GM12878 (cell line): ENCODE data around the gene MRPS22. TPM values are rescaled to one million over a fixed set of nuclear protein-coding genes. Genes with fewer than 3 reads are reported as not detected.

Experiments used
- ATAC-seq: fragments of 200-7000 bp; cut with Tn5 transposase; 3 replicates; pipeline ENCODE4 v1.9.1; 2020; ENCODE audit warnings: mild to moderate bottlenecking, moderate library complexity
- BruUV-seq: library from RNA; stranded (reverse); fragments of 400-500 nt; replicated peaks from 2 replicates; lab custom pipeline; 2021; lab: Mats Ljungman, UMichigan
- CTCF ChIA-PET: fragments of 300-600 bp; sonication (Branson Sonifier 250); formaldehyde crosslinking; extraction: SDS; loops from one replicate; lab custom pipeline; 2021; ENCODE audit warnings: inconsistent platforms; lab: Yijun Ruan, JAX
- POLR2A ChIA-PET: fragments of 350-600 bp; formaldehyde crosslinking; extraction: SDS; loops from one replicate; lab custom pipeline; 2021; ENCODE audit warnings: inconsistent platforms; lab: Charles Lee
- RAD21 ChIA-PET: fragments of 300-600 bp; sonication (Branson Sonifier 250); formaldehyde crosslinking; loops from one replicate; lab custom pipeline; 2023; ENCODE audit warnings: antibody characterized with exemption; ENCODE audit not compliant: unreplicated experiment; lab: Charles Lee
- SMC1A ChIA-PET: fragments of 300-600 bp; sonication (Branson Sonifier 250); formaldehyde crosslinking; loops from one replicate; lab custom pipeline; 2023; ENCODE audit not compliant: unreplicated experiment, uncharacterized antibody; lab: Charles Lee
- DNase-seq: peaks from one replicate; pipeline ENCODE4 v3.0.0-alpha.2; 2011; ENCODE audit warnings: low read depth, low spot score
- FAIRE-seq: peaks from 3 replicates; lab custom pipeline; 2011; peaks lifted over from hg19 to GRCh38; lab: Jason Lieb, UNC
- H2AFZ ChIP-seq: 2 replicates; pipeline ENCODE4 v1.6.0; 2011; ENCODE audit warnings: low read depth, low read length, control low read depth; ENCODE audit not compliant: control insufficient read depth
- H3K27ac ChIP-seq: 2 replicates; pipeline ENCODE4 v1.5.1; 2011; ENCODE audit warnings: control low read depth; ENCODE audit not compliant: control insufficient read depth, insufficient read depth
- H3K27me3 ChIP-seq, 2 experiments: replicated peaks in 1 of 2; 2 replicates each; pipeline versions ENCODE4 v1.6.0 to v1.6.1; 2011; ENCODE audit warnings: low read length in 1 of 2; ENCODE audit not compliant: control insufficient read depth in 2 of 2, insufficient read depth in 2 of 2
- H3K36me3 ChIP-seq, 2 experiments: 2 replicates each; pipeline ENCODE4 v1.5.1; 2011; ENCODE audit warnings: low read length in 1 of 2; ENCODE audit not compliant: control insufficient read depth in 2 of 2, insufficient read depth in 2 of 2
- H3K4me1 ChIP-seq: 2 replicates; pipeline ENCODE4 v1.6.1; 2011; ENCODE audit warnings: mild to moderate bottlenecking, low read length, moderate library complexity, mixed read lengths; ENCODE audit not compliant: control insufficient read depth, insufficient read depth
- H3K4me2 ChIP-seq: 2 replicates; pipeline ENCODE4 v1.6.0; 2011; ENCODE audit warnings: control low read depth; ENCODE audit not compliant: control insufficient read depth, insufficient read depth
- H3K4me3 ChIP-seq: fragments of 200-600 bp; sonication (generic); 2 replicates; pipeline ENCODE4 v1.5.1; 2016
- H3K79me2 ChIP-seq: 2 replicates; pipeline ENCODE4 v1.6.0; 2011; ENCODE audit warnings: low read length; ENCODE audit not compliant: control insufficient read depth, insufficient read depth
- H3K9ac ChIP-seq: 2 replicates; pipeline ENCODE4 v1.8.0; 2011; ENCODE audit warnings: low read length, control low read depth, mixed read lengths; ENCODE audit not compliant: control insufficient read depth, insufficient read depth
- H3K9me3 ChIP-seq: replicated peaks from 3 replicates; pipeline ENCODE4 v1.5.1; 2011; ENCODE audit warnings: mild to moderate bottlenecking, low read length; ENCODE audit not compliant: control insufficient read depth, insufficient read depth
- H4K20me1 ChIP-seq: 2 replicates; pipeline ENCODE4 v1.6.0; 2011; ENCODE audit not compliant: control insufficient read depth, insufficient read depth
- ATF3 ChIP-seq: IDR thresholded peaks from 2 replicates; pipeline ENCODE4 v1.6.1; 2011; ENCODE audit warnings: low read depth, mild to moderate bottlenecking, low read length, moderate library complexity, borderline replicate concordance; ENCODE audit errors: extremely low read depth
- ATF7 ChIP-seq: fragments of 450-650 bp; IDR thresholded peaks from 2 replicates; pipeline ENCODE4 v1.6.1; 2016; ENCODE audit warnings: low read depth, mild to moderate bottlenecking
- GABPA ChIP-seq: IDR thresholded peaks from 2 replicates; pipeline ENCODE4 v1.6.1; 2014; ENCODE audit warnings: antibody characterized with exemption, low read depth, mild to moderate bottlenecking, inconsistent platforms
- HCFC1 ChIP-seq: fragments of 150-350 bp; IDR thresholded peaks from 2 replicates; pipeline ENCODE4 v1.6.1; 2014; ENCODE audit warnings: low read length
- HDAC6 ChIP-seq: fragments of 200-600 bp; sonication (generic); IDR thresholded peaks from one replicate; pipeline ENCODE4 v1.8.0; 2017; ENCODE audit warnings: antibody characterized with exemption; ENCODE audit not compliant: unreplicated experiment
- IKZF1 ChIP-seq: fragments of 450-650 bp; conservative IDR thresholded peaks from 2 replicates; pipeline ENCODE4 v1.6.1; 2017; ENCODE audit warnings: antibody characterized with exemption, mild to moderate bottlenecking
- IRF3 ChIP-seq: fragments of 450-650 bp; IDR thresholded peaks from 2 replicates; pipeline ENCODE4 v1.6.1; 2014; ENCODE audit warnings: mild to moderate bottlenecking
- MYC ChIP-seq: IDR thresholded peaks from 2 replicates; pipeline ENCODE4 v1.6.1; 2011; ENCODE audit warnings: mild to moderate bottlenecking, low read length, moderate library complexity, inconsistent platforms; ENCODE audit not compliant: insufficient read depth, insufficient replicate concordance, insufficient read length, severe bottlenecking
- NFXL1 ChIP-seq: fragments of 450-650 bp; IDR thresholded peaks from 2 replicates; pipeline ENCODE4 v1.6.1; 2017; ENCODE audit warnings: antibody characterized with exemption, mild to moderate bottlenecking, borderline replicate concordance
- PAX5 ChIP-seq: IDR thresholded peaks from 2 replicates; pipeline ENCODE4 v1.6.1; 2011; ENCODE audit warnings: low read depth, low read length, borderline replicate concordance
- SIN3A ChIP-seq: IDR thresholded peaks from 2 replicates; pipeline ENCODE4 v1.6.1; 2012; ENCODE audit warnings: low read depth, low read length, improper control_type of control experiment
- SIX5 ChIP-seq: IDR thresholded peaks from 2 replicates; pipeline ENCODE4 v1.6.1; 2011; ENCODE audit warnings: mild to moderate bottlenecking, low read depth, low read length, moderate library complexity; ENCODE audit not compliant: severe bottlenecking
- SMAD1 ChIP-seq: fragments of 450-650 bp; IDR thresholded peaks from 2 replicates; pipeline ENCODE4 v1.6.1; 2018; ENCODE audit warnings: mild to moderate bottlenecking, low read depth; ENCODE audit not compliant: partially characterized antibody
- STAT3 ChIP-seq: IDR thresholded peaks from 2 replicates; pipeline ENCODE4 v1.6.1; 2011; ENCODE audit warnings: low read depth, low read length, improper control_type of control experiment
- TAF1 ChIP-seq: IDR thresholded peaks from 2 replicates; pipeline ENCODE4 v1.6.1; 2011; ENCODE audit warnings: mild to moderate bottlenecking, low read depth, low read length, borderline replicate concordance
- TBL1XR1 ChIP-seq: IDR thresholded peaks from 2 replicates; pipeline ENCODE4 v1.6.1; 2012; ENCODE audit warnings: low read depth, low read length, improper control_type of control experiment
- TCF7 ChIP-seq: IDR thresholded peaks from 2 replicates; pipeline ENCODE4 v1.6.1; 2014; ENCODE audit warnings: antibody characterized with exemption, borderline replicate concordance
- YY1 ChIP-seq: IDR thresholded peaks from 2 replicates; pipeline ENCODE4 v1.6.1; 2011; ENCODE audit warnings: low read depth, mild to moderate bottlenecking, low read length
- ZBED1 ChIP-seq: IDR thresholded peaks from 2 replicates; pipeline ENCODE4 v1.6.1; 2016; ENCODE audit warnings: borderline replicate concordance
- ZNF24 ChIP-seq: fragments of 450-650 bp; IDR thresholded peaks from 2 replicates; pipeline ENCODE4 v1.6.1; 2017; ENCODE audit warnings: antibody characterized with exemption, mild to moderate bottlenecking
- in situ Hi-C: fragments of 300-500 bp; cut with MboI; formaldehyde crosslinking; loops from 9 replicates; pipeline ENCODE4 v1.14.3; 2018; ENCODE audit warnings: mixed read lengths
- intact Hi-C: fragments of 100-400 bp; cut with micrococcal nuclease; formaldehyde crosslinking; loops from one replicate; pipeline ENCODE4 v1.14.2; 2022; ENCODE audit not compliant: unreplicated experiment
- polyA plus RNA-seq, 11 experiments: library from polyadenylated mRNA; depleted of rRNA in 4 of 11; unstranded in 6 of 11; stranded (reverse) in 5 of 11; fragments of >200 nt; fragmentation: Nextera tagmentation in 4 of 11; fragmentation: Illumina TruSeq in 1 of 11; extraction: Ambion mirVana in 4 of 11; extraction: Trizol in 1 of 11; gene quantifications; 1 replicate in 1 of 11; 2 replicates in 10 of 11; pipeline versions ENCODE4 v1.2.1 to v1.2.3, GENCODE V29; 2011 to 2016; ENCODE audit warnings: inconsistent platforms in 2 of 11, missing spikeins in 2 of 11, low read depth in 1 of 11
- total RNA-seq, 4 experiments: library from RNA; depleted of rRNA in 3 of 4; stranded (reverse); fragments of >200 nt in 3 of 4; fragmentation: Illumina TruSeq in 1 of 4; extraction: Trizol in 1 of 4; gene quantifications; 2 replicates each; pipeline versions ENCODE4 v1.2.1 to v1.2.3, GENCODE V29; 2013 to 2021

The MRPS22 gene
- total and polyA plus RNA-seq, 10 of the 15 experiments (the other 5 are each of a cell fraction or from before 2014, with no cell fraction given) = 44.3 to 146 (median 75.2) TPM

GRCh38 chr3:139340784-139341183, 3.0 kb upstream of the MRPS22 start:
- BruUV-seq = no TSS peak
- no peak overlapping the region for H2AFZ ChIP-seq
- no peak overlapping the region for H3K27ac ChIP-seq
- FAIRE-seq = no peak
- no peaks in the 10 kb centered on the region for H3K4me1 ChIP-seq
- no peaks in the 10 kb centered on the region for H3K36me3 ChIP-seq
- no peak overlapping the region for H3K4me2 ChIP-seq
- no peak overlapping the region for H3K4me3 ChIP-seq
- no peak for DNase-seq
- SMC1A ChIA-PET = no interaction called here
- intact Hi-C loops (no loop called here), in situ Hi-C loops (loop anchor here (10.0 kb wide), 1 partner anchor 636 kb away; no protein-coding TSS in a partner anchor)
- no peak overlapping the region for H3K9ac ChIP-seq
- RAD21 ChIA-PET = no interaction called here
- POLR2A ChIA-PET = no interaction called here
- H3K79me2 ChIP-seq = peaks cover 19% of the 10 kb centered on the region
- H3K9me3 ChIP-seq = no peaks in the 10 kb centered on the region; the same call in 2 of the 3 replicates
- CTCF ChIA-PET = interaction anchor here (1.4 kb wide), 1 partner anchor 10 kb away, joined by 3 read pairs; no protein-coding TSS in a partner anchor
- TF ChIP-seq YY1 (no peak), ATF7 (no peak), SMAD1 (no peak), HDAC6 (no peak), STAT3 (no peak), ZNF24 (no peak), TAF1 (no peak)
- H4K20me1 ChIP-seq = no peaks in the 10 kb centered on the region
- no peaks in the 10 kb centered on the region for H3K27me3 ChIP-seq
- no peak for ATAC-seq

GRCh38 chr3:139342054-139342453, 1.8 kb upstream of the MRPS22 start:
- Histone ChIP-seq H4K20me1 (no peaks in the 10 kb centered on the region), H3K27ac (no peak overlapping the region), H3K9ac (no peak overlapping the region), H3K79me2 (peaks cover 23% of the 10 kb centered on the region), H2AFZ (no peak overlapping the region), H3K4me2 (no peak overlapping the region), H3K27me3 (no peaks in the 10 kb centered on the region), H3K9me3 (no peaks in the 10 kb centered on the region; the same call in 2 of the 3 replicates), H3K36me3 (no peaks in the 10 kb centered on the region; a peak in 1 of 4 replicates), H3K4me3 (no peak overlapping the region), H3K4me1 (no peaks in the 10 kb centered on the region)
- CTCF ChIA-PET = interaction anchor here (0.8 to 1.5 kb wide), 3 partner anchors 11 to 230 kb away, joined by 3 to 4 read pairs (median 3); no protein-coding TSS in a partner anchor
- FAIRE-seq (no peak), DNase-seq (no peak), ATAC-seq (no peak)
- in situ Hi-C loops = loop anchor here (10.0 kb wide), 1 partner anchor 637 kb away; no protein-coding TSS in a partner anchor
- SMC1A ChIA-PET = interaction anchor here (1.0 kb wide), 1 partner anchor 17 kb away, joined by 3 read pairs; no protein-coding TSS in a partner anchor
- POLR2A ChIA-PET = interaction anchor here (0.9 kb wide), 1 partner anchor 15 kb away, joined by 3 read pairs; no protein-coding TSS in a partner anchor
- no TSS peak for BruUV-seq
- RAD21 ChIA-PET = no interaction called here
- intact Hi-C loops = no loop called here
- no peak for TF ChIP-seq SIN3A
- TF ChIP-seq SIX5 = no peak
- no peak for TF ChIP-seq PAX5
- no peak for TF ChIP-seq ZBED1
- TF ChIP-seq ATF3 = no peak
- no peak for TF ChIP-seq MYC
- TF ChIP-seq GABPA = no peak
- no peak for TF ChIP-seq IKZF1
- no peak for TF ChIP-seq NFXL1
- no peak for TF ChIP-seq HCFC1
- no peak for TF ChIP-seq IRF3
- no peak for TF ChIP-seq TBL1XR1
- no peak for TF ChIP-seq TCF7
